CD4-positive, alpha-beta T cell treated with Interleukin-15 for 1 hour (primary cell): ENCODE results near the gene POC1A.

Experiments used
- DNase-seq: peaks from one replicate; pipeline ENCODE4 v3.0.0-alpha.2; 2020

POC1A gene

DNA sequence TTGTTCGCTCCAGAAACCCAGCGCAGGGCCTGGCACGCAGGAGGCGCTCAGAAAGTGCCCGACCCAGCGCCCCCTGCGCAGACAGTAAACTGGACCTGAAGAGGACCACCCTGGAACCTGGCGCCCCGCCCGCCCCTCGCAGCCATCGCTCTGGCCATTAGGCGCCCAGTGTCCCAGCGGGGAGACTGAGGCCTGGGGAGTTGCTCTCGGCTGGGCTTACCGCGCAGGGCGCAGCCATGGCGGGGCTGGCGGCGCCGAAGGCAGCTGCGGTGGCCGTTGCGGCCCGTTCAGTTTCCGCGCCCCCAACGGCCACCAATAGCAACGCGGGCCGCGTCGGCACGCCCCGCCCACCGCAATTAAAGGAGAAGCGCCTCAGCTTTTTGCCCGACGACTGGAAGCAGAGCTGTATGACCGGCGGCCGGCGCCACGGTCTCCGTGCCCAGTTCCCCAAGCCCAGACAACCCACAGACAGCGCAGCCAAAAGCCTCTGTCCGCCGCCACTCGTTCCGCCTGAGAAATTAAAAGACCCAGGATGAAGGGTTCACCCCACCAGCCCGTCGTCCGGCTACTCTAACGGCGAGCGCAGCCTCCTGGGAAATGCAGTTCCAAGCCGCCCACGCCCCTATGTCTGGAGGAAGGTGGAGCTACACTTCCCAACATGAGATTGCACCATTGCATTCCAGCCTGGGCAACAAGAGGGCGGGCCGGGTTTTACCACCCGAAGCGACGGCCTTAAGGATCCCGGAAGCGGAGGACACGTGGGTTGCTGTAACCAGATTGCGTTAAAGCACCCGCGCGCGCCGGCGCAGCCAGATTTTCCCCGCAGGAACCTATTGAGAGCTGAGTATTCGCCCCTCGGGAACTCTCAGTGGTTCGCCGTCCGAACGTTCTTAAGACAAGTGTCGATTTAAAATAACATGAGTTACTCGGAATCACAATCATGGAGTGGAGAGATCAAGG lies at the start of gene POC1A:
Gene POC1A, minus strand, starts transcription at position 289 of the 960 bp plus-strand sequence. Its CDS starts 51 bp downstream, at position 238.
- DNase-seq = peak; percentile 90

DNA sequence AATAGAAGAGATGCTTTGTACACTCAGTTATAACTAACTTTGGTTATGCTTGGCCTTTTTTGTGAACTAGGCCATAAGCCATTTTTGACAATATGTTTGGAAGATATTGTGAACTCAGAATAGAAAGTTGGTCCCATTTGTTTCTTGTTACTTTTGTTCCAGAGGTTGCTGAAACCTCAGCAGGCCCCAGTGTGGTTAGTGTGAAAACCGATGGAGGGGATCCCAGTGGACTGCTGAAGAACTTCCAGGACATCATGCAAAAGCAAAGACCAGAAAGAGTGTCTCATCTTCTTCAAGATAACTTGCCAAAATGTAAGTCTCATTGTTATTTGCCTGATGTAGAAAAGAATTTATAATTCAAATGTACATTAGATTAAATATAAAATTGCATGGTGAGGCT lies 49.5 kb upstream of the POC1A start:
- no peak for DNase-seq

DNA sequence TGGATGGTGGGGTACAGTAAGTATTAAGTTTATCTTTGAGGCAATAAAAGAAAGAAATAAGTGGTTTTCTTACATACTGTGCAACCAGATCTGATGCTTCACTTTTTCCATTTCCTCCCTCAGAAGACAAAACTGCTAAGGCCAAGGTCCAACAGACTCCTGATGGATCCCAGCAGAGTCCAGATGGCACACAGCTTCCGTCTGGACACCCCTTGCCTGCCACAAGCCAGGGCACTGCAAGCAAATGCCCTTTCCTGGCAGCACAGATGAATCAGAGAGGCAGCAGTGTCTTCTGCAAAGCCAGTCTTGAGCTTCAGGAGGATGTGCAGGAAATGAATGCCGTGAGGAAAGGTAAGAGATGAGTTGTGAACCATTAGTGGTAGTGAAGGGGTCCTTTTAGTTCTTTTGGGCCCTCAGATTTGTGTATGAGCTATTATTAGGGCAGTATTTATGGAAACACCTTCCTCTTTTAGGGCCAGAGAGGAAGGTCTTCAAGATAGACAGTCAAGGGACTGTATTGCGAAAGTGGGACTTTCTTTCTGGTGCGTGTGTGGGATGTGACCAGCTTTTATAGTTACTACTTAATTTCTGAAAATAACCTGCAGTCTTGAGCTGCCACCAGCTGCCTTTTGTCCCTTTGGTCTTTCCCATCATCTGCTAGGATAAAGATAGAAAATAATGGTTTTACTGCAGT lies 48.3 kb upstream of the POC1A start:
- no peak for DNase-seq

DNA sequence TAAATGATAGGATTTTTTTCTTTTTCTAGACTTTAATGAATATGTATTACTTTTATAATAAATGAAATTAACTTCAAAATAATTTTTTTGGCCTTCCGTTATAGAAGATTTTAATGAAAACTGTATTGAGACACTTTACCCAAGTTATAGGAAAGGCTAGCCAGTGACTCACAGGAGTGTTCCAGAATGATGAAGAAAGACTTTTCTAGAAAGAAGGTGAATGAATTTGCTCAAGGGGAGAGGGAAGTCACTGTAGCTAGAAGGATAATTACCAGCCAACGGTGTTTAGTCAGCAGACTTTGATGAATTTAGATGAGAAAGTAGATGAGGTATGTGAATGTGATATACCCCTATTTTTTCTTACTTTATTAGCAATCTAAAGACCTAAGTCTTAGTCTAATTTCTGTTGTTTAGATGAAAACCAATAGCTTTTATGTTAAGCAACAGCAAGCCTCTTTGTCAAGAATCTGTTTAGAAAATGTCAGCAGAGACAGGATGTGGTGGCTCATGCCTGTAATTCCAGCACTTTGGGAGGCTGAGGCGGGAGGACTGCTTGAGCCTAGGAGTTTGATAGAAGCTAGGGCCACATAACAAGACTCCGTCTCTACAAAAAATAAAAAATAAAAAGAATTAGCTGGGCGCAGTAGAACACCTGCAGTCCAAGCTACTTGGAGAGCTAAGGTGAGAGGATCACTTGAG lies 46.9 kb upstream of the POC1A start:
- DNase-seq = no peak

DNA sequence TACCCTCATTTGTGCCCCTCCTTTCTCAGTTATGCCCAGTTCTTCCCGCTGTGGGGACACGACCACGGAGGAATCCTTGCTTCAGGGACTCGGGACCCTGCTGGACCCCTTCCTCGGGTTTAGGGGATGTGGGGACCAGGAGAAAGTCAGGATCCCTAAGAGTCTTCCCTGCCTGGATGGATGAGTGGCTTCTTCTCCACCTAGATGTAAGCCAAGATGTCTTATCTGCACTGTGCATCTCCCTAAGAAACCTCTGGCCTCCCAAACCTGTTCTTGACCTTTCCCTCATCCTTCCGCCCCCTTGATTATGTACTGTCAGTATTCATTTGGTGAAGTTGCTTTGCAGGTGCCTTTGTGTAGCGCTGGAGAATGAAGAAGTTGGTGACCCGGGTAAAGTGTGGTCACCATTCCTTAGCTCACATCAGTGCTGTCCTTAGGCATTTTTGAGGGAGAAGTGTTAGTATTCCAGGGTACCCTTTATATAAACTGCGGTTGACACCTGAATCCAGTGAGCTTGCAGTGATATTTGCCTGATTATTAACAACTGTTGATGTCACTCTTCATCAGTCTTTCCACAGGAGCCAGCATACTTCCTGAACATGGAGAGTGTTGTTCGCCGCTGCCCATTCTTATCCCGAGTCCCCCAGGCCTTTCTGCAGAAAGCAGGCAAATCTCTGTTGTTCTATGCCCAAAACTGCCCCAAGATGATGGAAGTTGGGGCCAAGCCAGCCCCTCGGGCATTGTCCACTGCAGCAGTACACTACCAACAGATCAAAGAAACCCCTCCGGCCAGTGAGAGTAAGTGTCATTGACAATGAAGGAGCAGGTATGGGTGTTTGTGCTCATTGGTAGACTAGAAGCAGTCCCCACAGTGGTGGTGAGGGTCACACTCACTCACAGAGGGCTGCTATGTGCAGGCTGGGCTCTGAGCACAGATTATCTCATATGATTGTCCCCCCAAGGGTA lies 44.7 kb upstream of the POC1A start:
- DNase-seq = no peak

DNA sequence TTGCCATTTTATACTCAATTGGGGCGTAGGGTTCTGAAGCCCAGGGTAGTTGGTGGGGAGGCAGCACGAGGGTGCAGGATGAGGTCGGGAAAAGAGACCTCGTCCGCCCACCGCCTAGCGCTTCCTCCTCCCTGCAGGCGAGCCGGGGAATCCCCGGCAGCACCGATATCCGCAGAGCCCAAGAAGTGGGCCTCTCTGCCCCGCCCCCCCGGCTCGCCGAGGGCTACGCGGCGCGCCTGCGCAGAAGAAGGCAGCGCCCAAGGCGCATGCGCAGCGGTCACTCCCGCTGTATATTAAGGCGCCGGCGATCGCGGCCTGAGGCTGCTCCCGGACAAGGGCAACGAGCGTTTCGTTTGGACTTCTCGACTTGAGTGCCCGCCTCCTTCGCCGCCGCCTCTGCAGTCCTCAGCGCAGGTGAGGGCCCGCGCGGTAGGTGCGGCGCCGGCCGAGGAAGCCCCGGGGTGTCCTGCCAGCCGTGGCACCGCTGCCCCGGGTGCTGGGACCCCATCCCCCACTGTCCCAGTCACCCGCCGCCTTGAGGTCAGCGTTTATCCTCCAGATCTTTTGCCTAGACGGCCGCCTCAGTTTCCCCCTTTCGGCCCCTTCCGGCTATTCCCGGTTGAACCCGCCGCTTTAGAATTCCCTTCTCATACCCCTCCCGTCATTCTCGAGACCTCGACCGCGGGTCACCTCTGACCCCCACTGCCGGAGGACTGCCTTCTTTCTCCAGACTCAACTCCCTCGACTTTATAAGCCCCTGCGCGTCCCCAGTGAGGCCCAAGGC lies 43.8 kb upstream of the POC1A start, which contains the start of gene ALAS1:
Gene ALAS1, plus strand, starts transcription at position 319 of the 784 bp plus-strand sequence. CDS start 1,082 bp downstream, outside the sequence.
- DNase-seq = peak; percentile 94

DNA sequence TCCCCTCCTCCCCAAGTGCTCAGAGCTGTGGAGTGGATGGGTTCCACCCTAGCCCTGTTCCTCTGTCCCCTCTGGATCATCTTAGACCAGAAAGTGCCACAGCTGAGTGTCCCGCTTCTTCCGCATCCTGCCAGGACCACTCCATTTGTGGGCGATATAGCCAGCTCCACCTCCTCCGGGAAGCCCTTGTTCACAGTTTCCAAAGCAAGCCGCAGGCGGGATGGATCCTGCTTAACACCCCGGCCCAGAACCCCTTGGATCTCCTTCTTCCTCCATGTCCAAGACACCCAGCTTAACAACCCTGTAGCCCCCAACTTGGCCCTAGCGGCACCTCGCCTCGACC lies 43.2 kb upstream of the POC1A start:
- no peak for DNase-seq

DNA sequence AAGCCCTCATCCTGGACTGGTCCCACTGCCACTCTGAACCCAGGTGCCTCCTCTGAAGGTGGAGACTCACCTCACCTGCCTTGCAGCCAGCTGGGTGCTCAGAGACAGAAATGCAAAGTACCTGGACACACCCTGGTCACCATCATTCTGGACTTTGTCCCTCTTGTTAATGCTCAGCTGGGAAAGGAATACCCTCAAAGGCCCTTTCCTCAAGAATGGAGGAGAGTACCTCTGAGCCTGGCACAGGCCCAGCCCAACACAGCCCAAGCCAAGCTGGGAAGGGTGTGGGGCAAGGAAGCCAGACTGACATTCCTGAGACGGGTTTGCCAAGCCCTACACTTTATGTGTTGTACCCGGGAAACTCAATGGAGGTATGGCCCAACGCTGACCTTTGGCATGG lies 42.8 kb upstream of the POC1A start:
- DNase-seq = no peak

DNA sequence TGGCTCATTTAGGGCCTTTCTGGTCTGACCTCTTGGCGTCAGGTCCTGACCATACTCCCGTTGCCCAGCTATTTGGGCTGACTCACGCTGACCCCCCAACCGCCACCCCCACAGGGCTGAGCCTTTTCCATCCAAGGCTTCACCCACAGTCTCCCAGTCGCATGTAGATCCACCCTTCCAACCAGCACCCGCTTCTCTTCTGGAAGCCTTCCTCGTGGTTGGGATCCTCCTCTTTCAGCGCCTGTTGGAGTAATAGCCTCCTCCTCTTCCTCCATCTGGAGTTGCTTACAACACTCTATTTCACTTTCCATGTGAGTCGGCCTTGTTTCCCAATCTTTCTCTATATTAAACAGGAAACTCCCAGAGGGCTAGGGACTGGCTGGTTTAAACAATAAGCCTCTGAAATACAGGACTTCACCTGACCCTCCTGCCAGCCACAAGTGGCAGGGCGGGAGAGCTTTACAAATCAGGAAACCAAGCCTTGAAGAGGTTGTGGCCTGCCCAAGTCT lies 41.7 kb upstream of the POC1A start:
- DNase-seq = peak; percentile 33

DNA sequence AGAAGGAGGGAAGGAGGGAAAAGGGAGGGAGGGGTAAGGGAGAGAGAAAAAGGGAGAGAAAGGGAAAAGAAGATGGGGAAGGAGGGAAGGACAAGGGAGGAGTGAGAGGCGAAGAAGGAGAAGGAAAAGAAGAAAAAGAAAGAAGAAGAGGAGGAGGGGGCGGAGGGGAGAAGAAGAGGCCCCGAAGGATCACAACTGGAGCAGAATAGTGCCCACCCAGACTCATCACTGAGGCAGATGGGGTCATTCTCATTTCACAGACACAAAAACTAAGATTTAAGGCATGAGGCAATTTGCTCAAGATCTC lies 41.0 kb upstream of the POC1A start:
- DNase-seq = no peak

DNA sequence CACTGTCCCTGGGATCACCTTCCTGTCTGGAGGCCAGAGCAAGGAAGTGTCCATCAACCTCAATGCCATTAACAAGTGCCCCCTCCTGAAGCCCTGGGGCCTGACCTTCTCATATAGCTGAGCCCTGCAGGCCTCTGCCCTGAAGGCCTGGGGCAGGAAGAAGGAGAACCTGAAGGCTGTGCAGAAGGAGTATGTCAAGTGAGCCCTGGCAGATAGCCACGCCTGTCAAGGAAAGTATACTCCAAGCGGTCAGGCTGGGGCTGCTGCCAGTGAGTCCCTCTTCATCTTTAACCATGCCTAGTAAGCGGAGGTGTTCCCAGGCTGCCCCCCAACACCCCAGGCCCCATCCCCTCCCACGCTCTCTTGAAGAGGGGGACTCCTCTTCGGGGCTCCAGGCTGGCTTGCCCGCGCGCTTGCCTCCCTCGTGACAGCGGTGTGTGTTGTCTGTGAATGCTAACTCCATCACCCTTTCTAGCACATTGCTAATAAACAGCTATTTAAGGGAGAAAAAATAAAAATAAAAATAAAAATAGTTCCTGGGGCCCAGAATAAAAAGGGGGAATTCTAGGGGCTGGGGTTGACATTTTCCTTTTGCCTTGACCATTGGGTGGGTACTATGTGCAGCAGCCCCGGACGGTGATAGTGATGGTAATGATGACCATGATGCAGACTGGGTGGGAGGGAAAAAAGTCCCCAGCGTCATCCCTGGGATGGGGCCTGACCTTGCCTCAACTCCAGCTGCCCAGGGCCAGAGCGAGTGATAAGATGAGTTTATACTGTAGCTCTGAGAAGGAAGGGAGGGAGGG lies 40.5 kb upstream of the POC1A start:
- DNase-seq = no peak

DNA sequence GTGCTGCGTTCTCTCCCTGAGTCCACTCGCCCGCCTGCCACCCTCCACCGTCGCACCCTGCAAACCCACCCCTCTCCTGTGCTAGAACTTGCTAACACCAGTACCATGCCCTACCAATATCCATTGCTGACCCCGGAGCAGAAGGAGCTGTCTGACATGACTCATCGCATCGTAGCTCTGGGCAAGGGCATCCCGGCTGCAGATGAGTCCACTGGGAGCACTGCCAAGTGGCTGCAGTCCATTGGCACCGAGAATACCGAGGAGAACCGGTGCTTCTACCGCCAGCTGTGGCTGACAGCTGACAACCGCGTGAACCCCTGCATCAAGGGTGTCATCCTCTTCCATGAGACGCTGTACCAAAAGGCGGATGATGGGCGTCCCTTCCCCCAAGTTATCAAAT lies 38.8 kb upstream of the POC1A start:
- no peak for DNase-seq

DNA sequence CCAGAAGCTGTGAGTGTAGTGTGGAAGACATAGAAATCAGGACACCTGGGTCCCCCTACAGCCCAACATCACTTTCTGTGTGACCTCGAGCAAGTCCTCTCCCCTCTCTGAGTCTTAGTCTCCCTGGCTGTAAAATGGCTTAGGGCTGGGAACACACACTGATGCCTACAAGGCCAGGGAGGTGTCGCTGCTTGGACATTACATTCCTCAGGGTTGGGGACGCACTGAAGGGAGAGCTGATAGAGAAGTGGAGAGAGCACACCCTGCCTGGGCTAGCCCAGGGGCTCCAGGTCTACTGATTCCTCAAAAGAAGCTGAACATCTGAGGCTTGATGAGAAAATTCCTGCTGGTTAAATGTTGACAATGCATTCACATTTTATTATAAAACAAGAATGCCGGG lies 37.4 kb upstream of the POC1A start:
- DNase-seq = no peak

DNA sequence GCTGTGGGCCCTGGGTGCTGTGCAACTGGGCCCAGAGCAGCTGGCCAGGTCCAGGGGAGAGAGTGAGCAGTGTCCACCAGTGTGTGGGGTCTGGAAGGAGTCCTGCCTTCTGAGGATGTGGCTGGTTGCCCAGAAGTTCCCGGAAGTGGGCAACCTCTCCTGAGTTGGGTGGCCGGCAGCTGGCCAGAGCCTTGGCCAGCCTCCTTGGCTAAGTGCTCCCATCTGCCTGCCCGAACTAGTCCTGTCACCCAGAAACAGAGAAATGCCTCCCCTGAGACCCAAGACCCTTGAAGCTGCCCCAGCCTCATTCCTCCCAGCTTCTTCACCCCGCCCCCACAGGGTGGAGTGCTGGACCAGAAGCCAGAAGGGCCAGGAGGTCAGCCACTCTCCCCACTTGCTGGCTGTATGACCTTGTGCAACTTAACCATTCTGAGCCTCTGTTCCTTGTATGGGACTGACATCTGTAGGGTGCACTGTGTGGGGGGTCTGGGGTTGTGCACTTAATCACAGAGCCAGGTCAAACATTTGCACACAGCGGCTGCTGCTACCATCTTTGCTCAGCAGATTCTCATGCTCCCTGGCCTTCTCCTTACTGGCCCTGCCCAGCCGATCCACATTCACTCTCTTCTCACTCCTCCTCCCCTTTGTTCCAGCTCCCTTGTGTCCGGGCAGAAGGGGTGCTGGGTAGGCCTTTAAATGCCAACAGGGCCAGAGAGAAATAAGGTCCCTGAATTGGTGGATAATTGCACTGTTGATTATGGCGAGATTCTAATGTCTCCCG lies 36.3 kb upstream of the POC1A start:
- DNase-seq = no peak

DNA sequence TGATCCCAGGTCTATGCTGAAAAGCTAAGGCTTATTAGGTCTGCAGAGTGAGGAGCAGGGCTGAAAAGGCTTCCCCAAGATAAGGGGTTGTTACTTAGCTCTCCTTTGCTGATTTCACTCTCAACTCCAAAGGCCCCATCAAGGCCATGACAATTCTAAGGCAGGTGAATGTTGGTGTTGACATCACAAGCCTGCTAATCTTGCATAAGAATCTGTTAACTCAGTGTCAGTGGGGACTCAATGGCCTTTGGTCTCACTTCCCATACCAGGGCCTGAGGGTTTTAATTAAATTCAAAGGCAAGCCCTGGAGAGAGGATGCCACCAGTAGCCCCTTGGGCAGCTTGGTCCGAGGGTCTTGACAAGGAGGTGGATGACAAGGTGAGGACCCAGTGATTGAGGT lies 34.3 kb upstream of the POC1A start:
- DNase-seq = no peak

DNA sequence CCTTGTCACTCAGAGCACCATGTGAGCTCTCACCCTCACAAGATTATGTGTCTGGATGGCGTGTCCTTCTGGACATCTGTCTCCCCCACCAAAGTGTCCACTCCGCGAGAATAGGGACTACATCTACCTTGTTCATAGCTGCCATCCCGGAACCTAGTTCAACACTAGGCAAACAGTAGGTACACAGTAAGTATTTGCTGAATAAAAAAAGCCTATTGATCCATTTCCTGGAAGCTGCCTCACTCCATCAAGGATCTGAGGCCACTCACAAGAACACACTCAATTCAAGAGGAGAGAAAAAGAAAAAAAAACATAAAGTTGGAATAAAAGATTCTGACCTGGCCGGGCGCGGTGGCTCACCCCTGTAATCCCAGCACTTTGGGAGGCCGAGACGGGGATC lies 32.5 kb upstream of the POC1A start:
- no peak for DNase-seq

DNA sequence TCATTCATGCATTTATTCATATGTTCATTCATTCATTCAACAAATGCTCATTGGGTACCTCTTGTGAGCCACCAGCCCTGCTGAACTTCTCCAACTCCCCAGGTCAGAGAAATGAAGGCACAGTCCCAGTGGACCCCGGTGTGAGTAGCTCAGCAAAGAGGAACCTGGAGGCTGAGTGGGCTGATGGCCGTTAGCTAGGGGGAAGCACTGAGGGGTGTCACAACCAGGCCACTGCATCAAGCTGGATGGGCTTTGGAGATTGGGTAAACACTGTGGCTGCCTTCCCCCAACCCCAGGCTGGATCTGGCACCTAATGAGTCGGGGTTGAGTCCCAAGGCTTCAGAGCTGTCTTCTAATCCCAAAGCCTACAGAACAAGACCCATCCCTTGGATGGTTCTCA lies 31.6 kb upstream of the POC1A start:
- DNase-seq = no peak

DNA sequence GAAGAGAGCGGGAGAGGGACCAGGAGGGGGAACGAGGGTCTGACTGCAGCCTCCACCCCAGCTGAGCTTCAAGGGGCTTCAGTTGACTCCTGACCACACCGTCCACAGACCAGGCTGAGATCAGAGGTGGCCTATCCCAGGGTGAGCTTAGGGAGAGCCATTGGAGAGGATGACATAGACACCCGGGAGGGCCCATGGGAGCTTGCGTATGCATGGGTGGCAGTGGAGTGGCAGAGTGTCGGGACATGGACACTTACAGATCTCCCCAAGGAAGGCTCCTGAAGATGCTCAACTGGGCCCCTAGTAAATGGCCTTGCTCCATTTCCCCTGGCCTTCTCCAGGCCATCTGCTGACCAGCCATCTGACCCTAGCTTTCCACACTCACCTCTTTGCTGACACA lies 31.1 kb upstream of the POC1A start:
- no peak for DNase-seq

DNA sequence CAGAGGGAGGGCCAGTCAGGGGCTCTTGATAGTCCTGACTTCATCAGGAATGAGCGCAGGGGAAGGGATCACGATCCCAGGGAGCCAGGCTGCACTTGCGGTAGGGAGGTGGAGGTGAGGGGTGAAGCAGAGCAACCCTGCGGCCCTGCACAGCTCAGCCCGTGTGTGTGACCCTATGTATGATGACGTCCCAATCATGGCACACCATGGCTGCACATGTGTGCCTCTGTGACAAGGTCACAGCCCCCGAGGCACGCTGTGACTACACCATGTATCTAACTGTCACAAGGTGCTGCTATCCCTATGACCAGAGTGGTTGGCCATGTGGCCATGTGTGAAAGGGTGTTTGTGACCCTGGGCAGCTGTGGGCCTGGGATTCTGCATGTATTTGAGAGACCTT lies 30.5 kb upstream of the POC1A start:
- DNase-seq = no peak
